ENCODE measurements around the gene SCN4B. TPM values are rescaled to one million over a fixed set of nuclear protein-coding genes. Genes with fewer than 3 reads are reported as not detected.

The SCN4B gene
- total and polyA plus RNA-seq, 4 donors: 12.5 to 31.2 (median 30.6) TPM

- no peak overlapping the region for H3K27ac ChIP-seq (ENCODE audit: low read depth, low read length)
- H3K9me3 ChIP-seq (ENCODE audit: control insufficient read depth, insufficient read depth, low read length): no peaks in the 10 kb centered on the region
- no peaks in the 10 kb centered on the region for H3K36me3 ChIP-seq (ENCODE audit: control insufficient read depth, insufficient read depth, low read length)
- peaks cover 44% of the 10 kb centered on the region for H3K4me1 ChIP-seq (ENCODE audit: control insufficient read depth, insufficient read depth, low read length)
- no peak overlapping the region for H3K4me3 ChIP-seq (ENCODE audit: low read depth, low read length)
- H3K27me3 ChIP-seq (ENCODE audit: control insufficient read depth, insufficient read depth, low read length): peaks cover 77% of the 10 kb centered on the region
- no peak for DNase-seq (ENCODE audit: low read depth in 4 of 6, low spot score in 6 of 6)
- 32% methylated on average over 9 of the region's 11 CpGs for WGBS (ENCODE audit: insufficient coverage)
Observed at GRCh38 chr11:118155776-118156530, 3.3 kb upstream of the SCN4B start.

- no peaks in the 10 kb centered on the region for H3K36me3 ChIP-seq (ENCODE audit: control insufficient read depth, insufficient read depth, low read length)
- H3K27ac ChIP-seq (ENCODE audit: low read depth, low read length): no peak overlapping the region
- H3K9me3 ChIP-seq (ENCODE audit: control insufficient read depth, insufficient read depth, low read length): no peaks in the 10 kb centered on the region
- no peak for DNase-seq (ENCODE audit: low read depth in 4 of 6, low spot score in 6 of 6)
- no peak overlapping the region for H3K4me3 ChIP-seq (ENCODE audit: low read depth, low read length)
- peaks cover 51% of the 10 kb centered on the region for H3K4me1 ChIP-seq (ENCODE audit: control insufficient read depth, insufficient read depth, low read length)
- 100% methylated on average over 1 of the region's 1 CpG for WGBS (ENCODE audit: insufficient coverage)
- peaks cover 78% of the 10 kb centered on the region for H3K27me3 ChIP-seq (ENCODE audit: control insufficient read depth, insufficient read depth, low read length)
Observed at GRCh38 chr11:118154641-118155040, 2.0 kb upstream of the SCN4B start.

- no peak for DNase-seq (ENCODE audit: low read depth in 4 of 6, low spot score in 6 of 6)
- Histone ChIP-seq H3K9me3 (ENCODE audit: control insufficient read depth, insufficient read depth, low read length) (no peaks in the 10 kb centered on the region), H3K36me3 (ENCODE audit: control insufficient read depth, insufficient read depth, low read length) (no peaks in the 10 kb centered on the region), H3K4me1 (ENCODE audit: control insufficient read depth, insufficient read depth, low read length) (peaks cover 57% of the 10 kb centered on the region), H3K4me3 (ENCODE audit: low read depth, low read length) (no peak overlapping the region), H3K27me3 (ENCODE audit: control insufficient read depth, insufficient read depth, low read length) (peaks cover 71% of the 10 kb centered on the region), H3K27ac (ENCODE audit: low read depth, low read length) (no peak overlapping the region)
- 53% methylated on average over 9 of the region's 11 CpGs for WGBS (ENCODE audit: insufficient coverage)
Observed at GRCh38 chr11:118153976-118154375, 1.4 kb upstream of the SCN4B start.

- WGBS (ENCODE audit: insufficient coverage): 3% methylated on average over 5 of the region's 16 CpGs
- Histone ChIP-seq H3K9me3 (ENCODE audit: control insufficient read depth, insufficient read depth, low read length) (no peaks in the 10 kb centered on the region), H3K27ac (ENCODE audit: low read depth, low read length) (no peak overlapping the region), H3K4me1 (ENCODE audit: control insufficient read depth, insufficient read depth, low read length) (peaks cover 60% of the 10 kb centered on the region), H3K4me3 (ENCODE audit: low read depth, low read length) (peak overlapping the region; percentile 51), H3K27me3 (ENCODE audit: control insufficient read depth, insufficient read depth, low read length) (peaks cover 67% of the 10 kb centered on the region), H3K36me3 (ENCODE audit: control insufficient read depth, insufficient read depth, low read length) (no peaks in the 10 kb centered on the region)
- DNase-seq (ENCODE audit: low read depth in 4 of 6, low spot score in 6 of 6): peak in 1 of 6 donors; percentile 3
Observed at GRCh38 chr11:118153516-118153915, 893 bp upstream of the SCN4B start.

- Histone ChIP-seq H3K9me3 (ENCODE audit: control insufficient read depth, insufficient read depth, low read length) (no peaks in the 10 kb centered on the region), H3K4me1 (ENCODE audit: control insufficient read depth, insufficient read depth, low read length) (peaks cover 60% of the 10 kb centered on the region), H3K36me3 (ENCODE audit: control insufficient read depth, insufficient read depth, low read length) (no peaks in the 10 kb centered on the region), H3K27me3 (ENCODE audit: control insufficient read depth, insufficient read depth, low read length) (peaks cover 52% of the 10 kb centered on the region), H3K4me3 (ENCODE audit: low read depth, low read length) (peak overlapping the region; percentile 51), H3K27ac (ENCODE audit: low read depth, low read length) (no peak overlapping the region)
- WGBS (ENCODE audit: insufficient coverage): 5% methylated on average over 7 of the region's 16 CpGs
- DNase-seq (ENCODE audit: low read depth in 4 of 6, low spot score in 6 of 6): no peak
Observed at GRCh38 chr11:118152020-118152551, 537 bp downstream of the SCN4B start.

- H3K27me3 ChIP-seq (ENCODE audit: control insufficient read depth, insufficient read depth, low read length): peaks cover 46% of the 10 kb centered on the region
Observed at GRCh38 chr11:118151431-118151830, 1.2 kb downstream of the SCN4B start.

GRCh38 chr11:118149493-118149892 lies 3.1 kb downstream of the SCN4B start:
- Histone ChIP-seq H3K9me3 (ENCODE audit: control insufficient read depth, insufficient read depth, low read length) (no peaks in the 10 kb centered on the region), H3K27me3 (ENCODE audit: control insufficient read depth, insufficient read depth, low read length) (peaks cover 27% of the 10 kb centered on the region), H3K27ac (ENCODE audit: low read depth, low read length) (no peak overlapping the region), H3K36me3 (ENCODE audit: control insufficient read depth, insufficient read depth, low read length) (no peaks in the 10 kb centered on the region), H3K4me3 (ENCODE audit: low read depth, low read length) (no peak overlapping the region), H3K4me1 (ENCODE audit: control insufficient read depth, insufficient read depth, low read length) (peaks cover 59% of the 10 kb centered on the region)
- 50% methylated on average over 1 of the region's 1 CpG for WGBS (ENCODE audit: insufficient coverage)
- DNase-seq (ENCODE audit: low read depth in 4 of 6, low spot score in 6 of 6): no peak

More at GRCh38 chr11:118151431-118151830, 1.2 kb downstream of the SCN4B start:
- no peak overlapping the region for H3K4me3 ChIP-seq (ENCODE audit: low read depth, low read length)
- 60% methylated on average over 3 of the region's 5 CpGs for WGBS (ENCODE audit: insufficient coverage)
- H3K27ac ChIP-seq (ENCODE audit: low read depth, low read length): no peak overlapping the region
- H3K9me3 ChIP-seq (ENCODE audit: control insufficient read depth, insufficient read depth, low read length): no peaks in the 10 kb centered on the region
- no peak for DNase-seq (ENCODE audit: low read depth in 4 of 6, low spot score in 6 of 6)
- H3K36me3 ChIP-seq (ENCODE audit: control insufficient read depth, insufficient read depth, low read length): no peaks in the 10 kb centered on the region
- peaks cover 53% of the 10 kb centered on the region for H3K4me1 ChIP-seq (ENCODE audit: control insufficient read depth, insufficient read depth, low read length)

GRCh38 chr11:118148856-118149255 lies 3.8 kb downstream of the SCN4B start:
- peak in 3 of 6 donors; percentile 40 to 65 (median 59) for DNase-seq (ENCODE audit: low read depth in 4 of 6, low spot score in 6 of 6)
- peaks cover 58% of the 10 kb centered on the region for H3K4me1 ChIP-seq (ENCODE audit: control insufficient read depth, insufficient read depth, low read length)
- H3K4me3 ChIP-seq (ENCODE audit: low read depth, low read length): no peak overlapping the region
- no CpG with 5 or more reads among the region's 2 CpGs for WGBS (ENCODE audit: insufficient coverage)
- H3K27me3 ChIP-seq (ENCODE audit: control insufficient read depth, insufficient read depth, low read length): peaks cover 21% of the 10 kb centered on the region
- H3K9me3 ChIP-seq (ENCODE audit: control insufficient read depth, insufficient read depth, low read length): no peaks in the 10 kb centered on the region
- H3K36me3 ChIP-seq (ENCODE audit: control insufficient read depth, insufficient read depth, low read length): no peaks in the 10 kb centered on the region
- H3K27ac ChIP-seq (ENCODE audit: low read depth, low read length): no peak overlapping the region

- no peak overlapping the region for H3K27ac ChIP-seq (ENCODE audit: low read depth, low read length)
- peaks cover 17% of the 10 kb centered on the region for H3K27me3 ChIP-seq (ENCODE audit: control insufficient read depth, insufficient read depth, low read length)
- no peak overlapping the region for H3K4me3 ChIP-seq (ENCODE audit: low read depth, low read length)
- whole genome bisulfite sequencing (ENCODE audit: insufficient coverage): 62% methylated on average over 6 of the region's 8 CpGs
- H3K9me3 ChIP-seq (ENCODE audit: control insufficient read depth, insufficient read depth, low read length): no peaks in the 10 kb centered on the region
- no peak for DNase-seq (ENCODE audit: low read depth in 4 of 6, low spot score in 6 of 6)
- H3K4me1 ChIP-seq (ENCODE audit: control insufficient read depth, insufficient read depth, low read length): peaks cover 52% of the 10 kb centered on the region
- no peaks in the 10 kb centered on the region for H3K36me3 ChIP-seq (ENCODE audit: control insufficient read depth, insufficient read depth, low read length)
Observed at GRCh38 chr11:118148240-118148639, 4.4 kb downstream of the SCN4B start.

GRCh38 chr11:118147502-118147901 lies 5.1 kb downstream of the SCN4B start:
- Histone ChIP-seq H3K4me3 (ENCODE audit: low read depth, low read length) (no peak overlapping the region), H3K36me3 (ENCODE audit: control insufficient read depth, insufficient read depth, low read length) (no peaks in the 10 kb centered on the region), H3K27me3 (ENCODE audit: control insufficient read depth, insufficient read depth, low read length) (peaks cover 18% of the 10 kb centered on the region), H3K9me3 (ENCODE audit: control insufficient read depth, insufficient read depth, low read length) (no peaks in the 10 kb centered on the region), H3K4me1 (ENCODE audit: control insufficient read depth, insufficient read depth, low read length) (peaks cover 48% of the 10 kb centered on the region), H3K27ac (ENCODE audit: low read depth, low read length) (no peak overlapping the region)
- no peak for DNase-seq (ENCODE audit: low read depth in 4 of 6, low spot score in 6 of 6)
- no CpG with 5 or more reads among the region's 3 CpGs for WGBS (ENCODE audit: insufficient coverage)
